ENCODE results near the gene DCC.

DNA sequence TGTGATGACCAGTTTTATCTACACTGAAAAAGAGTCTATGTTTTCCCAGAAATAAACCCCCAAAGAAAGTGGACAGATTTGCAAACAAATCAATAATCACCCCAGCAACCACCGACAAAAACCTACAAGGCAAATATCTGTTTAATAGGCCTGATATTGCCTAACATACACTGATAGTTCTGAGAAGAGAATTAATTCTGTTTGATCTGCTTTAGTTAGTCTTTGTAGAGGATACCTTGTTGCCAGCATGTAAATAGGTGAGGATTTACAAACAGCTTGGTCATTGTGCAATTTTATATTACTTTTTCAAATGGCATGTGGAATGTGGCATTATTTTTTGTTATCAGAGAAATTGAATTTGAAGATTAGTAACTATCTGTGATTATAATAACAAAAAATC is 86.5 kb downstream of the DCC start:
- TF ChIP-seq, protein P1, sequence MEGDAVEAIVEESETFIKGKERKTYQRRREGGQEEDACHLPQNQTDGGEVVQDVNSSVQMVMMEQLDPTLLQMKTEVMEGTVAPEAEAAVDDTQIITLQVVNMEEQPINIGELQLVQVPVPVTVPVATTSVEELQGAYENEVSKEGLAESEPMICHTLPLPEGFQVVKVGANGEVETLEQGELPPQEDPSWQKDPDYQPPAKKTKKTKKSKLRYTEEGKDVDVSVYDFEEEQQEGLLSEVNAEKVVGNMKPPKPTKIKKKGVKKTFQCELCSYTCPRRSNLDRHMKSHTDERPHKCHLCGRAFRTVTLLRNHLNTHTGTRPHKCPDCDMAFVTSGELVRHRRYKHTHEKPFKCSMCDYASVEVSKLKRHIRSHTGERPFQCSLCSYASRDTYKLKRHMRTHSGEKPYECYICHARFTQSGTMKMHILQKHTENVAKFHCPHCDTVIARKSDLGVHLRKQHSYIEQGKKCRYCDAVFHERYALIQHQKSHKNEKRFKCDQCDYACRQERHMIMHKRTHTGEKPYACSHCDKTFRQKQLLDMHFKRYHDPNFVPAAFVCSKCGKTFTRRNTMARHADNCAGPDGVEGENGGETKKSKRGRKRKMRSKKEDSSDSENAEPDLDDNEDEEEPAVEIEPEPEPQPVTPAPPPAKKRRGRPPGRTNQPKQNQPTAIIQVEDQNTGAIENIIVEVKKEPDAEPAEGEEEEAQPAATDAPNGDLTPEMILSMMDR (IDR thresholded peaks at IDR 0.05), result no peak
- no peak for TF ChIP-seq EZH2 (IDR thresholded peaks at IDR 0.05; ENCODE audit: borderline replicate concordance, insufficient read depth, low read depth, low read length, poor library complexity, severe bottlenecking)

Data from B cell (primary cell).